Kidney (tissue), 14 donors: ENCODE results near the gene PGM2L1. TPM values are rescaled to one million over a fixed set of nuclear protein-coding genes. Genes with fewer than 3 reads are reported as not detected.

ENCODE experiments used
- DNase-seq, 5 donors: peaks; one replicate each; pipeline ENCODE4 v3.0.0-alpha.2; 2013 to 2020
- FAIRE-seq: peaks from 2 replicates; lab custom pipeline; 2012; peaks lifted over from hg19 to GRCh38; lab: Jason Lieb, UNC
- H3K27ac ChIP-seq, 2 donors: one replicate each; pipeline ENCODE4 v1.7.0; 2013; ENCODE audit warnings: low read depth in 2 of 2, low read length in 2 of 2, inconsistent platforms in 1 of 2
- H3K27me3 ChIP-seq: one replicate; pipeline ENCODE4 v1.7.1; 2013; ENCODE audit warnings: low read length, inconsistent platforms; ENCODE audit not compliant: control insufficient read depth, insufficient read depth
- H3K36me3 ChIP-seq, 3 donors: one replicate each; pipeline versions ENCODE4 v1.7.0 to v1.7.1; 2013; ENCODE audit warnings: low read length in 3 of 3, control low read depth in 1 of 3, inconsistent platforms in 1 of 3; ENCODE audit not compliant: insufficient read depth in 3 of 3, control insufficient read depth in 2 of 3
- H3K4me1 ChIP-seq, 3 donors: one replicate each; pipeline versions ENCODE4 v1.7.0 to v1.7.1; 2013; ENCODE audit warnings: low read length in 3 of 3, inconsistent platforms in 1 of 3, low read depth in 1 of 3; ENCODE audit not compliant: control insufficient read depth in 2 of 3, insufficient read depth in 2 of 3
- H3K4me3 ChIP-seq, 3 donors: one replicate each; pipeline versions ENCODE4 v1.7.0 to v1.8.1; 2013; ENCODE audit warnings: low read length in 3 of 3, control low read depth in 1 of 3, inconsistent platforms in 1 of 3
- H3K9ac ChIP-seq, 3 donors: one replicate each; pipeline versions ENCODE4 v1.7.0 to v1.7.1; 2013; ENCODE audit warnings: low read length in 3 of 3, control low read depth in 1 of 3, inconsistent platforms in 1 of 3
- H3K9me3 ChIP-seq, 3 donors: one replicate each; pipeline versions ENCODE4 v1.7.0 to v1.7.1; 2013; ENCODE audit warnings: low read length in 3 of 3, control low read depth in 1 of 3, inconsistent platforms in 1 of 3; ENCODE audit not compliant: control insufficient read depth in 2 of 3, insufficient read depth in 1 of 3
- intact Hi-C: fragments of 100-400 bp; cut with DNase I; formaldehyde crosslinking; loops from one replicate; pipeline ENCODE4 v1.11.1; 2022
- microRNA-seq: library from miRNA; unstranded; fragments of <30 nt; microRNA quantifications from one replicate; pipeline ENCODE4 v1.2.0, GENCODE V29; 2020
- polyA plus RNA-seq: library from polyadenylated mRNA; stranded (reverse); fragments of 350-450 nt; fragmentation: Illumina TruSeq; extraction: RNeasy Lipid Tissue Mini Kit (QIAGEN cat#74804); gene quantifications from one replicate; pipeline ENCODE4 v1.2.3, GENCODE V29; 2014; ENCODE audit warnings: low read depth, low replicate concordance; ENCODE audit not compliant: insufficient read depth
- total RNA-seq: library from RNA; stranded (reverse); fragmentation: NEBNext Ultra II Directional; extraction: Animal tissue kit (Norgen Biotek cat#: 25700); gene quantifications from one replicate; pipeline ENCODE4 v1.2.1, GENCODE V29; 2021
- TF ChIP-seq, protein P1 (sequence below): IDR thresholded peaks from 3 replicates; pipeline ENCODE4 v1.5.1; 2012; ENCODE audit warnings: mild to moderate bottlenecking, moderate library complexity, borderline replicate concordance; ENCODE audit not compliant: insufficient read depth; ENCODE audit errors: extremely low read depth
- donor health status: control.
- donor health status: control.
- donor health status: control.
- donor health status: control.
- donor health status: control.
- donor health status: DM: yes; HTN: yes; CAD: no.
- donor health status: Normal renal cell carcinoma (clear cell type).

Gene PGM2L1
- total and polyA plus RNA-seq, 2 donors from 2014 or later, result 1.0 to 11.5 TPM

DNA sequence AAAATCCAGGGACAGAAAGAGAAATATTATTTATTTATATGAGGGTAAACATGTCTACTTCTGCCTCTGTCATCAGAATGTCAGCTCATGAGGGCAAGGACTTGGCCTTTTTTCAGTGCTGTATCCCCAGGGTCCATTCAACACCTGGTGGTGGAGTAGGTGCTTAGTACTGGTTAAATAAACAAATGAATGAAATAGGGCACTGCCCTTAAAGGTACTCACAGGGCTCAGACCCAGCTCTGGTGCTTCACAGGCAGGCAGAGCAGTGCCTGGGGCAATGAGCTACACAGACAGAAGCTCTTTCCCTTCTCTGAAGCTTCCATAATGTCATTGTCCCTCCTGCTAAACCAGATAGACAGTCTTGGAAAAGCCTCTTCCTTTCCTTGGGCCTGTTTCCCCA, 117.7 kb downstream of the PGM2L1 start:
- TF ChIP-seq, protein P1, sequence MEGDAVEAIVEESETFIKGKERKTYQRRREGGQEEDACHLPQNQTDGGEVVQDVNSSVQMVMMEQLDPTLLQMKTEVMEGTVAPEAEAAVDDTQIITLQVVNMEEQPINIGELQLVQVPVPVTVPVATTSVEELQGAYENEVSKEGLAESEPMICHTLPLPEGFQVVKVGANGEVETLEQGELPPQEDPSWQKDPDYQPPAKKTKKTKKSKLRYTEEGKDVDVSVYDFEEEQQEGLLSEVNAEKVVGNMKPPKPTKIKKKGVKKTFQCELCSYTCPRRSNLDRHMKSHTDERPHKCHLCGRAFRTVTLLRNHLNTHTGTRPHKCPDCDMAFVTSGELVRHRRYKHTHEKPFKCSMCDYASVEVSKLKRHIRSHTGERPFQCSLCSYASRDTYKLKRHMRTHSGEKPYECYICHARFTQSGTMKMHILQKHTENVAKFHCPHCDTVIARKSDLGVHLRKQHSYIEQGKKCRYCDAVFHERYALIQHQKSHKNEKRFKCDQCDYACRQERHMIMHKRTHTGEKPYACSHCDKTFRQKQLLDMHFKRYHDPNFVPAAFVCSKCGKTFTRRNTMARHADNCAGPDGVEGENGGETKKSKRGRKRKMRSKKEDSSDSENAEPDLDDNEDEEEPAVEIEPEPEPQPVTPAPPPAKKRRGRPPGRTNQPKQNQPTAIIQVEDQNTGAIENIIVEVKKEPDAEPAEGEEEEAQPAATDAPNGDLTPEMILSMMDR, result no peak
- Histone ChIP-seq H3K9ac (no peak overlapping the region), H3K27ac (no peak overlapping the region), H3K9me3 (no peaks in the 10 kb centered on the region), H3K4me1 (no peaks in the 10 kb centered on the region), H3K36me3 (no peaks in the 10 kb centered on the region), H3K27me3 (no peaks in the 10 kb centered on the region), H3K4me3 (no peak overlapping the region)
- FAIRE-seq, result no peak
- no peak for DNase-seq
- intact Hi-C loops, result no loop called here

Small RNA genes lying within 50 kb of the gene (microRNA-seq; reads per million reads assigned to microRNA genes)
- gene MIR548AL, result not detected

Other genes with a start within 250 kb of the PGM2L1 start
- gene C2CD3, start 227.4 kb downstream of the PGM2L1 start, total RNA-seq, result 28.7 TPM
- 5.6 TPM for gene C2CD3, start 227.4 kb downstream of the PGM2L1 start, polyA plus RNA-seq
- gene PPME1, start 227.1 kb downstream of the PGM2L1 start, total RNA-seq, result 34.1 TPM
- 40.8 TPM for gene PPME1, start 227.1 kb downstream of the PGM2L1 start, polyA plus RNA-seq
- 1.2 TPM for gene P4HA3, start 86.8 kb downstream of the PGM2L1 start, total RNA-seq
- 0.39 TPM for gene P4HA3, start 86.8 kb downstream of the PGM2L1 start, polyA plus RNA-seq
- 19.2 TPM for gene KCNE3, start 69.1 kb upstream of the PGM2L1 start, total RNA-seq
- 15.9 TPM for gene KCNE3, start 69.1 kb upstream of the PGM2L1 start, polyA plus RNA-seq
- gene LIPT2, start 95.3 kb upstream of the PGM2L1 start, total RNA-seq, result 4.0 TPM
- gene LIPT2, start 95.3 kb upstream of the PGM2L1 start, polyA plus RNA-seq, result 8.9 TPM
- gene POLD3, start 194.1 kb upstream of the PGM2L1 start, total RNA-seq, result 22.3 TPM
- gene POLD3, start 194.1 kb upstream of the PGM2L1 start, polyA plus RNA-seq, result 12.8 TPM